GM23338 (cell line): Measurements from ENCODE around the gene KLK1. TPM values are rescaled to one million over a fixed set of nuclear protein-coding genes. Genes with fewer than 3 reads are reported as not detected.

Experiments
- ATAC-seq: fragments of 200-7000 bp; cut with Tn5 transposase; 3 replicates; pipeline ENCODE4 v1.9.1; 2020
- DNase-seq: peaks from one replicate; pipeline ENCODE4 v3.0.0-alpha.2; 2015; ENCODE audit warnings: low spot score
- H2AFZ ChIP-seq: fragments of 200-600 bp; sonication (generic); 2 replicates; pipeline ENCODE4 v1.8.0; 2016; ENCODE audit warnings: antibody characterized with exemption, mild to moderate bottlenecking, moderate library complexity
- H3F3A ChIP-seq: fragments of 200-600 bp; sonication (generic); replicated peaks from 2 replicates; pipeline ENCODE4 v1.8.0; 2017; ENCODE audit warnings: antibody characterized with exemption, mixed run types, low read depth
- H3K27ac ChIP-seq: fragments of 200-600 bp; sonication (generic); 2 replicates; pipeline ENCODE4 v1.6.1; 2016; ENCODE audit warnings: low read depth
- H3K27me3 ChIP-seq: fragments of 200-600 bp; sonication (generic); 2 replicates; pipeline ENCODE4 v1.8.0; 2016; ENCODE audit warnings: mild to moderate bottlenecking, mixed run types, moderate library complexity; ENCODE audit not compliant: insufficient read depth
- H3K36me3 ChIP-seq: fragments of 200-600 bp; sonication (generic); 2 replicates; pipeline ENCODE4 v1.8.0; 2016; ENCODE audit warnings: mild to moderate bottlenecking; ENCODE audit not compliant: insufficient read depth
- H3K4me1 ChIP-seq: fragments of 200-600 bp; sonication (generic); 2 replicates; pipeline ENCODE4 v1.8.0; 2016; ENCODE audit warnings: mild to moderate bottlenecking, moderate library complexity; ENCODE audit not compliant: insufficient read depth
- H3K4me2 ChIP-seq: fragments of 200-600 bp; sonication (generic); 2 replicates; pipeline ENCODE4 v1.7.1; 2017; ENCODE audit warnings: mixed run types
- H3K4me3 ChIP-seq: fragments of 200-600 bp; sonication (generic); 2 replicates; pipeline ENCODE4 v1.6.1; 2016; ENCODE audit warnings: mixed run types
- H3K79me2 ChIP-seq: fragments of 200-600 bp; sonication (generic); replicated peaks from 2 replicates; pipeline ENCODE4 v1.8.0; 2017; ENCODE audit warnings: mild to moderate bottlenecking; ENCODE audit not compliant: insufficient read depth
- H3K9me2 ChIP-seq: fragments of 200-600 bp; sonication (generic); 2 replicates; pipeline ENCODE4 v1.8.0; 2017; ENCODE audit not compliant: insufficient read depth
- H4K20me1 ChIP-seq: fragments of 200-600 bp; sonication (generic); replicated peaks from 2 replicates; pipeline ENCODE4 v1.8.0; 2017; ENCODE audit warnings: mild to moderate bottlenecking; ENCODE audit not compliant: insufficient read depth
- H3K27ac Mint-ChIP-seq: 2 replicates; pipeline ENCODE4 v1.8.0; 2020; ENCODE audit warnings: inconsistent platforms, mild to moderate bottlenecking, moderate library complexity, mixed read lengths
- H3K27me3 Mint-ChIP-seq: 3 replicates; pipeline ENCODE4 v1.8.0; 2022; ENCODE audit warnings: low read depth, mild to moderate bottlenecking, moderate library complexity, mixed read lengths, inconsistent platforms; ENCODE audit not compliant: insufficient read depth, poor library complexity
- H3K36me3 Mint-ChIP-seq: 3 replicates; pipeline ENCODE4 v1.8.0; 2021; ENCODE audit warnings: low read depth, mild to moderate bottlenecking, inconsistent platforms, moderate library complexity, mixed read lengths
- H3K4me1 Mint-ChIP-seq: 3 replicates; pipeline ENCODE4 v1.8.0; 2020; ENCODE audit warnings: mild to moderate bottlenecking, inconsistent platforms, mixed read lengths
- H3K4me3 Mint-ChIP-seq: 3 replicates; pipeline ENCODE4 v1.8.0; 2021; ENCODE audit warnings: moderate library complexity, mild to moderate bottlenecking, inconsistent platforms, mixed read lengths
- H3K9me3 Mint-ChIP-seq: 3 replicates; pipeline ENCODE4 v1.8.0; 2020; ENCODE audit warnings: moderate library complexity, mild to moderate bottlenecking, inconsistent platforms, mixed read lengths
- EZH2 ChIP-seq: fragments of 200-600 bp; sonication (generic); IDR thresholded peaks from one replicate; pipeline ENCODE4 v1.8.0; 2017; ENCODE audit warnings: antibody characterized with exemption, mild to moderate bottlenecking, low read depth; ENCODE audit not compliant: unreplicated experiment
- EZH2phosphoT487 ChIP-seq: fragments of 200-600 bp; sonication (generic); IDR thresholded peaks from one replicate; pipeline ENCODE4 v1.8.1; 2018; ENCODE audit warnings: antibody characterized with exemption; ENCODE audit not compliant: unreplicated experiment
- JUNB ChIP-seq: IDR thresholded peaks from one replicate; pipeline ENCODE4 v1.6.1; 2016; ENCODE audit warnings: antibody characterized with exemption; ENCODE audit not compliant: unreplicated experiment
- POLR2AphosphoS5 ChIP-seq: IDR thresholded peaks from 2 replicates; pipeline ENCODE4 v1.6.1; 2016; ENCODE audit warnings: antibody characterized with exemption, low read depth
- STAT1 ChIP-seq: IDR thresholded peaks from one replicate; pipeline ENCODE4 v1.6.1; 2016; ENCODE audit warnings: antibody characterized with exemption; ENCODE audit not compliant: unreplicated experiment
- ZNF114 ChIP-seq: fragments of 250-450 bp; sonication (Bioruptor Pico); IDR thresholded peaks from 2 replicates; pipeline ENCODE4 v1.5.0; 2020; ENCODE audit warnings: mild to moderate bottlenecking, moderate library complexity
- ZNF331 ChIP-seq: fragments of 250-450 bp; sonication (Bioruptor Pico); IDR thresholded peaks from 2 replicates; pipeline ENCODE4 v1.5.0; 2020; ENCODE audit warnings: low read depth, mild to moderate bottlenecking, moderate library complexity
- polyA plus RNA-seq: library from polyadenylated mRNA; unstranded; fragments of >200 nt; fragmentation: Nextera tagmentation; extraction: Ambion mirVana; gene quantifications from 2 replicates; pipeline ENCODE4 v1.2.1, GENCODE V29; 2016
- total RNA-seq: library from RNA; depleted of rRNA; stranded (reverse); fragments of >200 nt; shearing (Covaris generic); gene quantifications from 2 replicates; pipeline ENCODE4 v1.2.3, GENCODE V29; 2014
- TF ChIP-seq, protein P1 (sequence below): IDR thresholded peaks from one replicate; pipeline ENCODE4 v1.6.1; 2018; ENCODE audit warnings: antibody characterized with exemption; ENCODE audit not compliant: unreplicated experiment
- TF ChIP-seq, protein P2 (sequence below), 2 experiments: fragments of 200-600 bp in 1 of 2; sonication (generic) in 1 of 2; conservative IDR thresholded peaks; 2 replicates each; pipeline versions ENCODE4 v1.5.1 to v1.6.1; 2016 to 2017; ENCODE audit warnings: antibody characterized with exemption in 2 of 2, low read depth in 2 of 2, mild to moderate bottlenecking in 2 of 2, moderate library complexity in 1 of 2

The KLK1 gene
- total and polyA plus RNA-seq, 2 experiments from 2014 or later: 0.31 to 3.0 TPM

DNA sequence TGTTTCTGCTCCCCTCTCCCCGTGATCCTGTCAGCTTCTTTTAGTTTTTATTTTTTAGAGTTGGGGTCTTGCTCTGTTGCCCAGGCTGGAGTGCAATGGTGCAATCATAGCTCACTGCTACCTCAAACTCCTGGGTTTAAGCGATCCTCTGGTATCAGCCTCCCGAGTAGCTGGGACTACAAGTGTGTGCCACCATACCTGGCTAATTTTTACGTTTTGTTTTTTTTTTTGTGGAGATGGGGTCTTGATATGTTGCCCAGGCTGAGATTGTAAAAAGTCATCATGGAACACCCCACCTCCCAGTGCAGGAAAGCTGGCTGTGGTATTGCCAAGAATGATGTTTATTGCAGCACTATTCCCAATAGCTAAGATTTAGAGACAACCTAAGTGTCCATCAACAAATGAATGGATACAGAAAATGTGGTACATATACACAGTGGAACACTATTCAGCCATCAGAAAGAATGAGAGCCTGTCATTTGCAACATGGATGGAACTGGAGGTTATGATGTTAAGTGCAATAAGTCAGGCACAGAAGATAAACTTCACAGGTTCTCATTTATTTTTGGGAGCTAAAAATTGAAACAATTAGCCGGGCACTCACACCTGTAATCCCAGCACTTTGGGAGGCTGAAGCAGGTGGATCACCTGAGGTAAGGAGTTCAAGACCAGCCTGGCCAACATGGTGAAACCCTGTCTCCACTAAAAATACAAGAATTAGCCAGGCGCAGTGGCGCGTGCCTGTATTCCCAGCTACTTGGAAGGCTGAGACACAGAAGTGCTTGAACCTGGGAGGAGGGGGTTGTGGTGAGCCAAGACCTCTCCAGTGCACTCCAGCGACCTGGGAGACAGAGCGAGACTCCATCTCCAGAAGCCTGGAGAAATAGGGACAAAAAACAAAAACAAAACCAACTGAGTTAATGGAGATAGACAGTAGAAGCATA lies 16.4 kb upstream of the KLK1 start:
- Histone ChIP-seq H3K4me1 (peaks cover 9% of the 10 kb centered on the region), H3F3A (0 out of 2 replicates have a peak, but pooled peaks cover 3% of the 10 kb centered on the region), H3K9me2 (no peaks in the 10 kb centered on the region), H3K27ac (no peak overlapping the region), H3K36me3 (no peaks in the 10 kb centered on the region), H4K20me1 (no peaks in the 10 kb centered on the region), H3K27me3 (peaks cover 25% of the 10 kb centered on the region), H3K4me2 (no peak overlapping the region), H3K4me3 (no peak overlapping the region), H2AFZ (no peak overlapping the region), H3K79me2 (no peaks in the 10 kb centered on the region)
- Mint-ChIP-seq H3K9me3 (peaks cover 38% of the 10 kb centered on the region), H3K27me3 (peaks cover 21% of the 10 kb centered on the region), H3K27ac (no peak overlapping the region), H3K36me3 (peaks cover 8% of the 10 kb centered on the region; the same call in 2 of the 3 replicates), H3K4me1 (peaks cover 7% of the 10 kb centered on the region; the same call in 2 of the 3 replicates), H3K4me3 (no peak overlapping the region; the same call in 2 of the 3 replicates)
- ATAC-seq (no peak), DNase-seq (no peak)
- no peak for TF ChIP-seq POLR2AphosphoS5
- TF ChIP-seq, protein P1, sequence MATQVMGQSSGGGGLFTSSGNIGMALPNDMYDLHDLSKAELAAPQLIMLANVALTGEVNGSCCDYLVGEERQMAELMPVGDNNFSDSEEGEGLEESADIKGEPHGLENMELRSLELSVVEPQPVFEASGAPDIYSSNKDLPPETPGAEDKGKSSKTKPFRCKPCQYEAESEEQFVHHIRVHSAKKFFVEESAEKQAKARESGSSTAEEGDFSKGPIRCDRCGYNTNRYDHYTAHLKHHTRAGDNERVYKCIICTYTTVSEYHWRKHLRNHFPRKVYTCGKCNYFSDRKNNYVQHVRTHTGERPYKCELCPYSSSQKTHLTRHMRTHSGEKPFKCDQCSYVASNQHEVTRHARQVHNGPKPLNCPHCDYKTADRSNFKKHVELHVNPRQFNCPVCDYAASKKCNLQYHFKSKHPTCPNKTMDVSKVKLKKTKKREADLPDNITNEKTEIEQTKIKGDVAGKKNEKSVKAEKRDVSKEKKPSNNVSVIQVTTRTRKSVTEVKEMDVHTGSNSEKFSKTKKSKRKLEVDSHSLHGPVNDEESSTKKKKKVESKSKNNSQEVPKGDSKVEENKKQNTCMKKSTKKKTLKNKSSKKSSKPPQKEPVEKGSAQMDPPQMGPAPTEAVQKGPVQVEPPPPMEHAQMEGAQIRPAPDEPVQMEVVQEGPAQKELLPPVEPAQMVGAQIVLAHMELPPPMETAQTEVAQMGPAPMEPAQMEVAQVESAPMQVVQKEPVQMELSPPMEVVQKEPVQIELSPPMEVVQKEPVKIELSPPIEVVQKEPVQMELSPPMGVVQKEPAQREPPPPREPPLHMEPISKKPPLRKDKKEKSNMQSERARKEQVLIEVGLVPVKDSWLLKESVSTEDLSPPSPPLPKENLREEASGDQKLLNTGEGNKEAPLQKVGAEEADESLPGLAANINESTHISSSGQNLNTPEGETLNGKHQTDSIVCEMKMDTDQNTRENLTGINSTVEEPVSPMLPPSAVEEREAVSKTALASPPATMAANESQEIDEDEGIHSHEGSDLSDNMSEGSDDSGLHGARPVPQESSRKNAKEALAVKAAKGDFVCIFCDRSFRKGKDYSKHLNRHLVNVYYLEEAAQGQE: no peak
- TF ChIP-seq ZNF114 (CRISPR knock-in tag): no peak
- TF ChIP-seq EZH2: no peak
- TF ChIP-seq EZH2phosphoT487: no peak
- TF ChIP-seq STAT1: no peak

DNA sequence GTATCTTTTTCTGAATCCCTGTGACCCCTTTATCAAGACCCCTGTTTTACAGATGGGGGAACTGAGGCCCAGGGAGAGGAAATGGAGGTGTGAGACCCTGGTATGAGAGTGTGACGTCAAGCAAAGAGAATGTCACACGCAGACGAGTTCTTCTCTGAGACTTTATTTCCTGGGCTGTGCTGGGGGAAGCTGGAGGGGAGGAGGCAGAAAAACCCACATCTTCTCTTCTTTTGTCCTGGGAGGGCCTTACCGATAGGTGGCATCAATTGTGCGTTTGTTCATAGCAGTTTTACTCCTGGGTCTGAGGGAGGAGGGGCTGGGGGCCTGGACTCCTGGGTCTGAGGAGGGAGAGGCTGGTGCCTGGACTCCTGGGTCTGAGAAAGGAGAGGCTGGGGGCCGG lies 14.7 kb upstream of the KLK1 start:
- Histone ChIP-seq H3K79me2 (no peaks in the 10 kb centered on the region), H3K4me1 (peaks cover 9% of the 10 kb centered on the region), H3K4me2 (peak overlapping the region; percentile 14; the same call in 1 of the 2 replicates), H3K36me3 (no peaks in the 10 kb centered on the region), H3K27ac (no peak overlapping the region), H3F3A (0 out of 2 replicates have a peak, but pooled peaks cover 3% of the 10 kb centered on the region), H3K27me3 (peaks cover 32% of the 10 kb centered on the region), H3K4me3 (no peak overlapping the region), H2AFZ (peak overlapping the region; percentile 59; the same call in 1 of the 2 replicates), H3K9me2 (0 out of 2 replicates have a peak, but pooled peaks cover 2% of the 10 kb centered on the region), H4K20me1 (no peaks in the 10 kb centered on the region)
- ATAC-seq (peak; percentile 7; the same call in 1 of the 3 replicates), DNase-seq (peak; percentile 65)
- Mint-ChIP-seq H3K36me3 (no peaks in the 10 kb centered on the region; the same call in 2 of the 3 replicates), H3K9me3 (peaks cover 24% of the 10 kb centered on the region), H3K27ac (no peak overlapping the region), H3K27me3 (peaks cover 24% of the 10 kb centered on the region), H3K4me3 (no peak overlapping the region), H3K4me1 (peaks cover 7% of the 10 kb centered on the region; the same call in 2 of the 3 replicates)
- no peak for TF ChIP-seq EZH2phosphoT487
- TF ChIP-seq, protein P2, sequence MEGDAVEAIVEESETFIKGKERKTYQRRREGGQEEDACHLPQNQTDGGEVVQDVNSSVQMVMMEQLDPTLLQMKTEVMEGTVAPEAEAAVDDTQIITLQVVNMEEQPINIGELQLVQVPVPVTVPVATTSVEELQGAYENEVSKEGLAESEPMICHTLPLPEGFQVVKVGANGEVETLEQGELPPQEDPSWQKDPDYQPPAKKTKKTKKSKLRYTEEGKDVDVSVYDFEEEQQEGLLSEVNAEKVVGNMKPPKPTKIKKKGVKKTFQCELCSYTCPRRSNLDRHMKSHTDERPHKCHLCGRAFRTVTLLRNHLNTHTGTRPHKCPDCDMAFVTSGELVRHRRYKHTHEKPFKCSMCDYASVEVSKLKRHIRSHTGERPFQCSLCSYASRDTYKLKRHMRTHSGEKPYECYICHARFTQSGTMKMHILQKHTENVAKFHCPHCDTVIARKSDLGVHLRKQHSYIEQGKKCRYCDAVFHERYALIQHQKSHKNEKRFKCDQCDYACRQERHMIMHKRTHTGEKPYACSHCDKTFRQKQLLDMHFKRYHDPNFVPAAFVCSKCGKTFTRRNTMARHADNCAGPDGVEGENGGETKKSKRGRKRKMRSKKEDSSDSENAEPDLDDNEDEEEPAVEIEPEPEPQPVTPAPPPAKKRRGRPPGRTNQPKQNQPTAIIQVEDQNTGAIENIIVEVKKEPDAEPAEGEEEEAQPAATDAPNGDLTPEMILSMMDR (conservative IDR thresholded peaks at IDR 0.05; ENCODE audit: low read depth in 2 of 2): peak; percentile 45 to 65
- TF ChIP-seq JUNB: no peak
- TF ChIP-seq ZNF331: no peak
